OCI-M2 (cell line): Measurements from ENCODE around the gene NUDT22.
"Not testable (repeated sequence)": the region's sequence is repeated elsewhere in the genome, so short reads cannot be mapped to it uniquely, and the experiment has no call there.

Experiments used
- DNase-seq: peaks from one replicate; lab custom pipeline; 2025; ENCODE audit not compliant: unreplicated experiment; lab: John Stamatoyannopoulos, UW

Gene NUDT22

GRCh38 chr11:64241491-64242374 is 15.7 kb downstream of the NUDT22 start:
- no peak for DNase-seq

- no peak for DNase-seq
Measured at GRCh38 chr11:64243236-64243854, 17.3 kb downstream of the NUDT22 start.

- no peak for DNase-seq
Measured at GRCh38 chr11:64244107-64244506, 18.0 kb downstream of the NUDT22 start.

GRCh38 chr11:64244966-64245365 is 18.9 kb downstream of the NUDT22 start:
- DNase-seq: no peak

GRCh38 chr11:64245401-64245796 is 19.3 kb downstream of the NUDT22 start:
- no peak for DNase-seq

GRCh38 chr11:64245797-64246620 is 19.9 kb downstream of the NUDT22 start:
- no peak for DNase-seq

- DNase-seq: not testable (repeated sequence)
Measured at GRCh38 chr11:64246621-64246870, 20.5 kb downstream of the NUDT22 start.

- DNase-seq: no peak
Measured at GRCh38 chr11:64246871-64247728, 21.0 kb downstream of the NUDT22 start, which contains the start of gene PPP1R14B. Gene PPP1R14B, minus strand, starts transcription at chr11:64246943. Its CDS starts 270 bp downstream, at chr11:64246673.

- no peak for DNase-seq
Measured at GRCh38 chr11:64247729-64248531, 21.9 kb downstream of the NUDT22 start.

GRCh38 chr11:64248578-64248977 is 22.5 kb downstream of the NUDT22 start:
- DNase-seq: no peak

- no peak for DNase-seq
Measured at GRCh38 chr11:64249038-64249437, 23.0 kb downstream of the NUDT22 start.

- no peak for DNase-seq
Measured at GRCh38 chr11:64249563-64250414, 23.7 kb downstream of the NUDT22 start.

- no peak for DNase-seq
Measured at GRCh38 chr11:64250415-64251015, 24.4 kb downstream of the NUDT22 start.

GRCh38 chr11:64251016-64251752 is 25.1 kb downstream of the NUDT22 start, which contains the start of gene PLCB3:
Gene PLCB3, plus strand, starts transcription at chr11:64251530. Its CDS starts 120 bp downstream, at chr11:64251650.
- no peak for DNase-seq

GRCh38 chr11:64251753-64252002 is 25.6 kb downstream of the NUDT22 start:
- no peak for DNase-seq

- DNase-seq: no peak
Measured at GRCh38 chr11:64252003-64252872, 26.2 kb downstream of the NUDT22 start.

GRCh38 chr11:64253043-64253442 is 27.0 kb downstream of the NUDT22 start:
- no peak for DNase-seq
